ENCODE results near the gene ROBO1. TPM values are rescaled to one million over a fixed set of nuclear protein-coding genes. Genes with fewer than 3 reads are reported as not detected.

Gene ROBO1
- total RNA-seq, 1 donor from 2014 or later, result 27.1 TPM

- H3K36me3 ChIP-seq, result no peaks in the 10 kb centered on the region
- no peak for ATAC-seq
- H3K9me3 ChIP-seq, result no peaks in the 10 kb centered on the region
- H3K27ac ChIP-seq, result no peak overlapping the region
- H3K27me3 ChIP-seq, result no peaks in the 10 kb centered on the region
- TF ChIP-seq CTCF (IDR thresholded peaks at IDR 0.05), result no peak
- H3K4me1 ChIP-seq, result no peaks in the 10 kb centered on the region
- H3K4me3 ChIP-seq, result no peak overlapping the region
- intact Hi-C loops (cut with DNase I), result no loop called here
- no peak for DNase-seq
These were observed 848.6 kb downstream of the ROBO1 start for GRCh38 chr3:78919021-78919755.

GRCh38 chr3:78918361-78919020 lies 849.3 kb downstream of the ROBO1 start:
- Histone ChIP-seq H3K4me1 (no peaks in the 10 kb centered on the region), H3K4me3 (no peak overlapping the region), H3K9me3 (no peaks in the 10 kb centered on the region), H3K27ac (no peak overlapping the region), H3K27me3 (no peaks in the 10 kb centered on the region), H3K36me3 (no peaks in the 10 kb centered on the region)
- ATAC-seq (no peak), DNase-seq (no peak)
- no peak for TF ChIP-seq CTCF (IDR thresholded peaks at IDR 0.05)
- intact Hi-C loops (cut with DNase I), result no loop called here

- Histone ChIP-seq H3K27ac (no peak overlapping the region), H3K4me3 (no peak overlapping the region), H3K4me1 (no peaks in the 10 kb centered on the region), H3K36me3 (no peaks in the 10 kb centered on the region), H3K9me3 (no peaks in the 10 kb centered on the region), H3K27me3 (no peaks in the 10 kb centered on the region)
- no peak for DNase-seq
- intact Hi-C loops (cut with DNase I), result no loop called here
- no peak for ATAC-seq
- no peak for TF ChIP-seq CTCF (IDR thresholded peaks at IDR 0.05)
These were observed 850.3 kb downstream of the ROBO1 start for GRCh38 chr3:78917536-78917935.

- Histone ChIP-seq H3K27ac (no peak overlapping the region), H3K4me1 (no peaks in the 10 kb centered on the region), H3K36me3 (no peaks in the 10 kb centered on the region), H3K27me3 (no peaks in the 10 kb centered on the region), H3K9me3 (no peaks in the 10 kb centered on the region), H3K4me3 (no peak overlapping the region)
- intact Hi-C loops (cut with DNase I), result no loop called here
- no peak for TF ChIP-seq CTCF (IDR thresholded peaks at IDR 0.05)
- ATAC-seq (no peak), DNase-seq (no peak)
These were observed 854.1 kb downstream of the ROBO1 start for GRCh38 chr3:78913711-78914110.

- DNase-seq (no peak), ATAC-seq (no peak)
- intact Hi-C loops (cut with DNase I), result no loop called here
- no peaks in the 10 kb centered on the region for H3K4me1 ChIP-seq
- H3K9me3 ChIP-seq, result no peaks in the 10 kb centered on the region
- H3K27me3 ChIP-seq, result no peaks in the 10 kb centered on the region
- no peak for TF ChIP-seq CTCF (IDR thresholded peaks at IDR 0.05)
- H3K27ac ChIP-seq, result no peak overlapping the region
- no peaks in the 10 kb centered on the region for H3K36me3 ChIP-seq
- no peak overlapping the region for H3K4me3 ChIP-seq
These were observed 855.1 kb downstream of the ROBO1 start for GRCh38 chr3:78912687-78913086.

Data from upper lobe of right lung (tissue), 1 donor.